ENCODE results near the gene UNC119. TPM values are rescaled to one million over a fixed set of nuclear protein-coding genes. Genes with fewer than 3 reads are reported as not detected.

UNC119 gene
- polyA plus RNA-seq, 1 experiment, result 54.3 TPM

- DNase-seq (ENCODE audit: low read depth, low spot score), result no peak
- no peak for TF ChIP-seq CTCF (IDR thresholded peaks at IDR 0.05; ENCODE audit: low read depth, low read length)
- Histone ChIP-seq H3K4me3 (ENCODE audit: low read depth, low read length) (no peak overlapping the region), H3K9me3 (ENCODE audit: control insufficient read depth, insufficient read depth, low read length) (no peaks in the 10 kb centered on the region), H3K27ac (ENCODE audit: low read depth, low read length) (no peak overlapping the region), H3K27me3 (ENCODE audit: control insufficient read depth, insufficient read depth, low read length) (peaks cover 19% of the 10 kb centered on the region)
- POLR2A ChIA-PET, result no interaction called here
- CTCF ChIA-PET, result interaction anchor here (1.1 to 2.2 kb wide), 2 partner anchors 9 to 10 kb away, joined by 6 to 8 read pairs; no protein-coding TSS in a partner anchor
These were observed 21.5 kb downstream of the UNC119 start for GRCh38 chr17:28530926-28531325.

GRCh38 chr17:28530250-28530649 lies 22.2 kb downstream of the UNC119 start:
- no peak for TF ChIP-seq CTCF (IDR thresholded peaks at IDR 0.05; ENCODE audit: low read depth, low read length)
- no peak for DNase-seq (ENCODE audit: low read depth, low spot score)
- no peak overlapping the region for H3K27ac ChIP-seq (ENCODE audit: low read depth, low read length)
- no peak overlapping the region for H3K4me3 ChIP-seq (ENCODE audit: low read depth, low read length)
- CTCF ChIA-PET, result interaction anchor here (0.9 kb wide), 1 partner anchor 53 kb away, joined by 4 read pairs; no protein-coding TSS in a partner anchor
- peaks cover 19% of the 10 kb centered on the region for H3K27me3 ChIP-seq (ENCODE audit: control insufficient read depth, insufficient read depth, low read length)
- POLR2A ChIA-PET, result no interaction called here
- no peaks in the 10 kb centered on the region for H3K9me3 ChIP-seq (ENCODE audit: control insufficient read depth, insufficient read depth, low read length)

GRCh38 chr17:28529013-28529400 lies 23.4 kb downstream of the UNC119 start:
- H3K27ac ChIP-seq (ENCODE audit: low read depth, low read length), result no peak overlapping the region
- no peak for DNase-seq (ENCODE audit: low read depth, low spot score)

GRCh38 chr17:28528327-28529012 lies 24.0 kb downstream of the UNC119 start:
- Histone ChIP-seq H3K9me3 (ENCODE audit: control insufficient read depth, insufficient read depth, low read length) (no peaks in the 10 kb centered on the region; the same call in 1 of the 2 replicates), H3K27me3 (ENCODE audit: control insufficient read depth, insufficient read depth, low read length) (peaks cover 16% of the 10 kb centered on the region), H3K27ac (ENCODE audit: low read depth, low read length) (no peak overlapping the region), H3K4me3 (ENCODE audit: low read depth, low read length) (no peak overlapping the region)
- no peak for TF ChIP-seq CTCF (IDR thresholded peaks at IDR 0.05; ENCODE audit: low read depth, low read length)
- POLR2A ChIA-PET, result no interaction called here
- no peak for DNase-seq (ENCODE audit: low read depth, low spot score)
- CTCF ChIA-PET, result interaction anchor here (1.0 kb wide), 1 partner anchor 13 kb away, joined by 7 read pairs; no protein-coding TSS in a partner anchor

More at GRCh38 chr17:28529013-28529400, 23.4 kb downstream of the UNC119 start:
- ChIA-PET CTCF (interaction anchor here (1.0 kb wide), 1 partner anchor 12 kb away, joined by 7 read pairs; no protein-coding TSS in a partner anchor), POLR2A (no interaction called here)
- Histone ChIP-seq H3K9me3 (ENCODE audit: control insufficient read depth, insufficient read depth, low read length) (no peaks in the 10 kb centered on the region; the same call in 1 of the 2 replicates), H3K4me3 (ENCODE audit: low read depth, low read length) (no peak overlapping the region), H3K27me3 (ENCODE audit: control insufficient read depth, insufficient read depth, low read length) (peaks cover 17% of the 10 kb centered on the region)
- TF ChIP-seq CTCF (IDR thresholded peaks at IDR 0.05; ENCODE audit: low read depth, low read length), result no peak

- ChIA-PET POLR2A (no interaction called here), CTCF (interaction anchor here (1.4 kb wide), 1 partner anchor 12 kb away, joined by 4 read pairs; no protein-coding TSS in a partner anchor)
- no peak overlapping the region for H3K4me3 ChIP-seq (ENCODE audit: low read depth, low read length)
- no peak for DNase-seq (ENCODE audit: low read depth, low spot score)
- TF ChIP-seq CTCF (IDR thresholded peaks at IDR 0.05; ENCODE audit: low read depth, low read length), result no peak
- H3K27me3 ChIP-seq (ENCODE audit: control insufficient read depth, insufficient read depth, low read length), result peaks cover 16% of the 10 kb centered on the region
- H3K9me3 ChIP-seq (ENCODE audit: control insufficient read depth, insufficient read depth, low read length), result no peaks in the 10 kb centered on the region; the same call in 1 of the 2 replicates
- H3K27ac ChIP-seq (ENCODE audit: low read depth, low read length), result no peak overlapping the region
These were observed 24.6 kb downstream of the UNC119 start for GRCh38 chr17:28527859-28528258.
